ENCODE measurements around the gene CIDEB.

- no peak for TF ChIP-seq CTCF (conservative IDR thresholded peaks at IDR 0.05; ENCODE audit: low read depth, low read length)
- TF ChIP-seq EZH2 (IDR thresholded peaks at IDR 0.05; ENCODE audit: borderline replicate concordance, low read depth, low read length, poor library complexity, severe bottlenecking): no peak
These were observed 6.1 kb upstream of the CIDEB start for GRCh38 chr14:24313913-24314312.

Measured in A673 (cell line).